WTC11 (cell line): ENCODE measurements around the gene ZNF578. TPM values are rescaled to one million over a fixed set of nuclear protein-coding genes. Genes with fewer than 3 reads are reported as not detected.

Experiments used
- ATAC-seq: fragments of 200-7000 bp; cut with Tn5 transposase; 2 replicates; pipeline ENCODE4 v1.10.0; 2021; ENCODE audit warnings: mild to moderate bottlenecking, moderate library complexity
- Bru-seq: library from RNA; stranded (reverse); fragments of 400-500 nt; gene quantifications from one replicate; lab custom pipeline; 2021; lab: Mats Ljungman, UMichigan
- CTCF ChIA-PET: fragments of 300-600 bp; sonication (Branson Sonifier 250); formaldehyde crosslinking; loops from one replicate; lab custom pipeline; 2021; ENCODE audit warnings: antibody characterized with exemption; lab: Charles Lee
- POLR2A ChIA-PET: fragments of 350-600 bp; sonication (Branson Sonifier 250); formaldehyde crosslinking; loops from one replicate; lab custom pipeline; 2021; ENCODE audit warnings: antibody characterized with exemption; lab: Charles Lee
- DNase-seq: peaks from one replicate; pipeline ENCODE4 v3.0.0; 2021; ENCODE audit warnings: low spot score
- H3K27ac Mint-ChIP-seq: 2 replicates; pipeline ENCODE4 v1.8.0; 2021; ENCODE audit warnings: mixed read lengths
- H3K27me3 Mint-ChIP-seq: 2 replicates; pipeline ENCODE4 v1.8.0; 2021; ENCODE audit warnings: low read depth, mild to moderate bottlenecking, moderate library complexity, mixed read lengths
- H3K36me3 Mint-ChIP-seq: 2 replicates; pipeline ENCODE4 v1.8.0; 2021; ENCODE audit warnings: mixed read lengths
- H3K4me1 Mint-ChIP-seq: 2 replicates; pipeline ENCODE4 v1.8.0; 2022; ENCODE audit warnings: mixed read lengths
- H3K4me3 Mint-ChIP-seq: 2 replicates; pipeline ENCODE4 v1.8.0; 2021; ENCODE audit warnings: mild to moderate bottlenecking, moderate library complexity, mixed read lengths
- H3K9me3 Mint-ChIP-seq: 2 replicates; pipeline ENCODE4 v1.8.0; 2021; ENCODE audit warnings: mixed read lengths
- long read RNA-seq, 3 experiments: library from RNA in 1 of 3; library from capped mRNA in 1 of 3; library from polyadenylated mRNA in 1 of 3; unstranded in 2 of 3; stranded (forward) in 1 of 3; transcript quantifications; one replicate each; pipeline ENCODE4 v2.0.0, GENCODE V29; 2021
- total RNA-seq: library from RNA; stranded (reverse); gene quantifications from 3 replicates; pipeline ENCODE4 v1.2.3, GENCODE V29; 2021
- TF ChIP-seq, protein P1 (sequence below): sonication (generic); formaldehyde crosslinking; IDR thresholded peaks from 2 replicates; pipeline ENCODE4 v1.8.0; 2022; ENCODE audit warnings: mild to moderate bottlenecking, missing genetic modification reagents
- TF ChIP-seq, protein P2 (sequence below): sonication (generic); formaldehyde crosslinking; IDR thresholded peaks from 2 replicates; pipeline ENCODE4 v1.8.0; 2022; ENCODE audit warnings: missing genetic modification reagents
- TF ChIP-seq, protein P3 (sequence below): sonication (generic); formaldehyde crosslinking; IDR thresholded peaks from 2 replicates; pipeline ENCODE4 v1.8.0; 2022; ENCODE audit warnings: mild to moderate bottlenecking, missing genetic modification reagents
- TF ChIP-seq, protein P4 (sequence below): sonication (generic); formaldehyde crosslinking; IDR thresholded peaks from 2 replicates; pipeline ENCODE4 v1.8.0; 2023; ENCODE audit warnings: missing genetic modification reagents, mild to moderate bottlenecking, borderline replicate concordance
- TF ChIP-seq, protein P5 (sequence below): sonication (generic); formaldehyde crosslinking; IDR thresholded peaks from 2 replicates; pipeline ENCODE4 v1.8.0; 2022; ENCODE audit warnings: mild to moderate bottlenecking, missing genetic modification reagents
- TF ChIP-seq, protein P6 (sequence below): sonication (generic); formaldehyde crosslinking; IDR thresholded peaks from 2 replicates; pipeline ENCODE4 v1.8.1; 2023; ENCODE audit warnings: mild to moderate bottlenecking, missing genetic modification reagents, borderline replicate concordance

Gene ZNF578
- total RNA-seq: 21.1 to 26.6 TPM (median 21.9 TPM) in 3 replicates
- percentile 60 among the genes with signal in this experiment for Bru-seq, nascent RNA
- long read RNA-seq, experiment 1, transcript ZNF578-205 (4 exons, 814 nt): major isoform, 6 of 21 reads
- long read RNA-seq, experiment 1, partial matches to known transcripts: 8 of 21 reads
- long read RNA-seq, experiment 1, other reads (novel, unspliced or antisense): 5 of 21 reads
- long read RNA-seq, experiment 2, partial matches to known transcripts: 0 of 6 reads
- long read RNA-seq, experiment 2, other reads (novel, unspliced or antisense): 6 of 6 reads
- long read RNA-seq, experiment 3, partial matches to known transcripts: 0 of 4 reads
- long read RNA-seq, experiment 3, other reads (novel, unspliced or antisense): 3 of 4 reads

DNA sequence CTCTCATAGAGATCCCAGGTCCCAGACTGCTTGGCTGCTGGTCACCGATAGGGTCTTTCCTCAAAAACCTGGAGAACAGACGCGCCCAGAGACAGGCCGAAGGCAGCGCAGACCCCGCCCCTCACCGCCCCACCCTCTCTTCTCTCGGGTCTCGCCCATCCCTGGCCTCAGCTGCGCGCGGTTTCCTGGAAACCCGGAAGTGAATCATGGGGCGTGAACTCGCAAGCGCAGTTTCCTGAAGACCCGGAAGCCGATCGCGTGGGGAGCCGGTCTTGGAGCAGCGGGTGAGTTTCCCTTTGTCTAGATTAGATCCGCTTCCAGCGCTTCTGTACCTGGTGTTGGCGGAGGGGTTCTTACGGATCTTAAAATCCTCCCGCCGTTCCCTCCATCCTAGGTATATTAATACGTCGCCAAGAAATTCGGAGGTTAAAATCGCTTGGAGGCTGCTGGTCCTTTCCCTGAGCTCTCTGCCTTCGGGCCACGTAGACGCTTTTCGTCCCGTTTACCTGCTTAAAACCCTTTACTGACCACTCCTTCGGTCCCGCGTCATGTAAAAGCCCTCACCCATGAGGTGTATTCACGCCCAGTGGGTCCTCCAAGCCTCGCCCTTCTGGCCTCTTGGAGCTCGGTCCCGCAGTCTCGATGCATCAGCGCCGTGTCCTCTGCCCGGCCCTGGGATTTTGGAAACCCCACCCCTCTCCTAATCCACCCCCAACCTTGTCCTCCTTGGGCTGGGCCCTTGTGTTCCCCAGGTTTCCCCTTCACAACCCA is at the start of gene ZNF578:
ZNF578 (plus strand) TSS at position 230 of the 771 bp plus-strand sequence. CDS start 48,293 bp downstream, outside the sequence.
- TF ChIP-seq, protein P1, sequence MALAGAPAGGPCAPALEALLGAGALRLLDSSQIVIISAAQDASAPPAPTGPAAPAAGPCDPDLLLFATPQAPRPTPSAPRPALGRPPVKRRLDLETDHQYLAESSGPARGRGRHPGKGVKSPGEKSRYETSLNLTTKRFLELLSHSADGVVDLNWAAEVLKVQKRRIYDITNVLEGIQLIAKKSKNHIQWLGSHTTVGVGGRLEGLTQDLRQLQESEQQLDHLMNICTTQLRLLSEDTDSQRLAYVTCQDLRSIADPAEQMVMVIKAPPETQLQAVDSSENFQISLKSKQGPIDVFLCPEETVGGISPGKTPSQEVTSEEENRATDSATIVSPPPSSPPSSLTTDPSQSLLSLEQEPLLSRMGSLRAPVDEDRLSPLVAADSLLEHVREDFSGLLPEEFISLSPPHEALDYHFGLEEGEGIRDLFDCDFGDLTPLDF (CRISPR knock-in tag): no peak
- TF ChIP-seq, protein P2, sequence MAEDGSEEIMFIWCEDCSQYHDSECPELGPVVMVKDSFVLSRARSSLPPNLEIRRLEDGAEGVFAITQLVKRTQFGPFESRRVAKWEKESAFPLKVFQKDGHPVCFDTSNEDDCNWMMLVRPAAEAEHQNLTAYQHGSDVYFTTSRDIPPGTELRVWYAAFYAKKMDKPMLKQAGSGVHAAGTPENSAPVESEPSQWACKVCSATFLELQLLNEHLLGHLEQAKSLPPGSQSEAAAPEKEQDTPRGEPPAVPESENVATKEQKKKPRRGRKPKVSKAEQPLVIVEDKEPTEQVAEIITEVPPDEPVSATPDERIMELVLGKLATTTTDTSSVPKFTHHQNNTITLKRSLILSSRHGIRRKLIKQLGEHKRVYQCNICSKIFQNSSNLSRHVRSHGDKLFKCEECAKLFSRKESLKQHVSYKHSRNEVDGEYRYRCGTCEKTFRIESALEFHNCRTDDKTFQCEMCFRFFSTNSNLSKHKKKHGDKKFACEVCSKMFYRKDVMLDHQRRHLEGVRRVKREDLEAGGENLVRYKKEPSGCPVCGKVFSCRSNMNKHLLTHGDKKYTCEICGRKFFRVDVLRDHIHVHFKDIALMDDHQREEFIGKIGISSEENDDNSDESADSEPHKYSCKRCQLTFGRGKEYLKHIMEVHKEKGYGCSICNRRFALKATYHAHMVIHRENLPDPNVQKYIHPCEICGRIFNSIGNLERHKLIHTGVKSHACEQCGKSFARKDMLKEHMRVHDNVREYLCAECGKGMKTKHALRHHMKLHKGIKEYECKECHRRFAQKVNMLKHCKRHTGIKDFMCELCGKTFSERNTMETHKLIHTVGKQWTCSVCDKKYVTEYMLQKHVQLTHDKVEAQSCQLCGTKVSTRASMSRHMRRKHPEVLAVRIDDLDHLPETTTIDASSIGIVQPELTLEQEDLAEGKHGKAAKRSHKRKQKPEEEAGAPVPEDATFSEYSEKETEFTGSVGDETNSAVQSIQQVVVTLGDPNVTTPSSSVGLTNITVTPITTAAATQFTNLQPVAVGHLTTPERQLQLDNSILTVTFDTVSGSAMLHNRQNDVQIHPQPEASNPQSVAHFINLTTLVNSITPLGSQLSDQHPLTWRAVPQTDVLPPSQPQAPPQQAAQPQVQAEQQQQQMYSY: peak; percentile 58
- DNase-seq (peak; percentile 74), ATAC-seq (peak; percentile 98)
- Mint-ChIP-seq H3K9me3 (peaks cover 82% of the 10 kb centered on the region), H3K36me3 (peaks cover 51% of the 10 kb centered on the region), H3K4me1 (no peaks in the 10 kb centered on the region), H3K4me3 (peak within 1 kb of the TSS; percentile 76), H3K27me3 (peaks cover 17% of the 10 kb centered on the region), H3K27ac (no peak within 1 kb of the TSS)
- CTCF ChIA-PET: interaction anchor here (0.5 to 1.5 kb wide), 4 partner anchors 38 to 110 kb away, joined by 3 to 4 read pairs (median 4); no protein-coding TSS in a partner anchor
- POLR2A ChIA-PET: interaction anchor here (1.1 kb wide), 1 partner anchor 63 kb away, joined by 3 read pairs; no protein-coding TSS in a partner anchor

DNA sequence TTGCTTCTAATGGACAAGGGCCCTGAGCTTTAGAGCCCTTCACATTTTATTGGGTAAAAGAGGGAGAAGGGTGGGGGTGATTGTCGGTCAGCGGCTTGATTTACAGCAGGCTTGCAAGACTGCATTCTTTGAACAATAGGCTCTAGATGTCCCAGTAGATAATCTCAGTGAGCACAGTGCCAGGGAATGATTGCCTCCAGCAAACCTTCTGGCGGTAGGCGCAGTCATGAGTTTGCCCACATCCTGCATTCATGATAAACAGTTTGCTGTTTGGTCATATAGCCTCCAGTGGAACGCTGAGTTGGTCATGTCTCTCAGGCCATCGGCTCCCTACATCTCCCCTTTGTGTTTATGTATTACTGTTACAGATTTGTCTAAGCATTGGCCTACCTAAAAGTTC is 43.1 kb upstream of the ZNF578 start:
- no peak overlapping the region for H3K4me3 Mint-ChIP-seq
- H3K27me3 Mint-ChIP-seq: peaks cover 9% of the 10 kb centered on the region
- DNase-seq (no peak), ATAC-seq (no peak)
- CTCF ChIA-PET: no interaction called here
- TF ChIP-seq, protein P3, sequence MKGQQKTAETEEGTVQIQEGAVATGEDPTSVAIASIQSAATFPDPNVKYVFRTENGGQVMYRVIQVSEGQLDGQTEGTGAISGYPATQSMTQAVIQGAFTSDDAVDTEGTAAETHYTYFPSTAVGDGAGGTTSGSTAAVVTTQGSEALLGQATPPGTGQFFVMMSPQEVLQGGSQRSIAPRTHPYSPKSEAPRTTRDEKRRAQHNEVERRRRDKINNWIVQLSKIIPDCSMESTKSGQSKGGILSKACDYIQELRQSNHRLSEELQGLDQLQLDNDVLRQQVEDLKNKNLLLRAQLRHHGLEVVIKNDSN (CRISPR knock-in tag): no peak
- TF ChIP-seq, protein P4, sequence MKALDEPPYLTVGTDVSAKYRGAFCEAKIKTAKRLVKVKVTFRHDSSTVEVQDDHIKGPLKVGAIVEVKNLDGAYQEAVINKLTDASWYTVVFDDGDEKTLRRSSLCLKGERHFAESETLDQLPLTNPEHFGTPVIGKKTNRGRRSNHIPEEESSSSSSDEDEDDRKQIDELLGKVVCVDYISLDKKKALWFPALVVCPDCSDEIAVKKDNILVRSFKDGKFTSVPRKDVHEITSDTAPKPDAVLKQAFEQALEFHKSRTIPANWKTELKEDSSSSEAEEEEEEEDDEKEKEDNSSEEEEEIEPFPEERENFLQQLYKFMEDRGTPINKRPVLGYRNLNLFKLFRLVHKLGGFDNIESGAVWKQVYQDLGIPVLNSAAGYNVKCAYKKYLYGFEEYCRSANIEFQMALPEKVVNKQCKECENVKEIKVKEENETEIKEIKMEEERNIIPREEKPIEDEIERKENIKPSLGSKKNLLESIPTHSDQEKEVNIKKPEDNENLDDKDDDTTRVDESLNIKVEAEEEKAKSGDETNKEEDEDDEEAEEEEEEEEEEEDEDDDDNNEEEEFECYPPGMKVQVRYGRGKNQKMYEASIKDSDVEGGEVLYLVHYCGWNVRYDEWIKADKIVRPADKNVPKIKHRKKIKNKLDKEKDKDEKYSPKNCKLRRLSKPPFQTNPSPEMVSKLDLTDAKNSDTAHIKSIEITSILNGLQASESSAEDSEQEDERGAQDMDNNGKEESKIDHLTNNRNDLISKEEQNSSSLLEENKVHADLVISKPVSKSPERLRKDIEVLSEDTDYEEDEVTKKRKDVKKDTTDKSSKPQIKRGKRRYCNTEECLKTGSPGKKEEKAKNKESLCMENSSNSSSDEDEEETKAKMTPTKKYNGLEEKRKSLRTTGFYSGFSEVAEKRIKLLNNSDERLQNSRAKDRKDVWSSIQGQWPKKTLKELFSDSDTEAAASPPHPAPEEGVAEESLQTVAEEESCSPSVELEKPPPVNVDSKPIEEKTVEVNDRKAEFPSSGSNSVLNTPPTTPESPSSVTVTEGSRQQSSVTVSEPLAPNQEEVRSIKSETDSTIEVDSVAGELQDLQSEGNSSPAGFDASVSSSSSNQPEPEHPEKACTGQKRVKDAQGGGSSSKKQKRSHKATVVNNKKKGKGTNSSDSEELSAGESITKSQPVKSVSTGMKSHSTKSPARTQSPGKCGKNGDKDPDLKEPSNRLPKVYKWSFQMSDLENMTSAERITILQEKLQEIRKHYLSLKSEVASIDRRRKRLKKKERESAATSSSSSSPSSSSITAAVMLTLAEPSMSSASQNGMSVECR (CRISPR knock-in tag): no peak
- TF ChIP-seq, protein P5, sequence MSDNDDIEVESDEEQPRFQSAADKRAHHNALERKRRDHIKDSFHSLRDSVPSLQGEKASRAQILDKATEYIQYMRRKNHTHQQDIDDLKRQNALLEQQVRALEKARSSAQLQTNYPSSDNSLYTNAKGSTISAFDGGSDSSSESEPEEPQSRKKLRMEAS (CRISPR knock-in tag): no peak
- TF ChIP-seq, protein P6, sequence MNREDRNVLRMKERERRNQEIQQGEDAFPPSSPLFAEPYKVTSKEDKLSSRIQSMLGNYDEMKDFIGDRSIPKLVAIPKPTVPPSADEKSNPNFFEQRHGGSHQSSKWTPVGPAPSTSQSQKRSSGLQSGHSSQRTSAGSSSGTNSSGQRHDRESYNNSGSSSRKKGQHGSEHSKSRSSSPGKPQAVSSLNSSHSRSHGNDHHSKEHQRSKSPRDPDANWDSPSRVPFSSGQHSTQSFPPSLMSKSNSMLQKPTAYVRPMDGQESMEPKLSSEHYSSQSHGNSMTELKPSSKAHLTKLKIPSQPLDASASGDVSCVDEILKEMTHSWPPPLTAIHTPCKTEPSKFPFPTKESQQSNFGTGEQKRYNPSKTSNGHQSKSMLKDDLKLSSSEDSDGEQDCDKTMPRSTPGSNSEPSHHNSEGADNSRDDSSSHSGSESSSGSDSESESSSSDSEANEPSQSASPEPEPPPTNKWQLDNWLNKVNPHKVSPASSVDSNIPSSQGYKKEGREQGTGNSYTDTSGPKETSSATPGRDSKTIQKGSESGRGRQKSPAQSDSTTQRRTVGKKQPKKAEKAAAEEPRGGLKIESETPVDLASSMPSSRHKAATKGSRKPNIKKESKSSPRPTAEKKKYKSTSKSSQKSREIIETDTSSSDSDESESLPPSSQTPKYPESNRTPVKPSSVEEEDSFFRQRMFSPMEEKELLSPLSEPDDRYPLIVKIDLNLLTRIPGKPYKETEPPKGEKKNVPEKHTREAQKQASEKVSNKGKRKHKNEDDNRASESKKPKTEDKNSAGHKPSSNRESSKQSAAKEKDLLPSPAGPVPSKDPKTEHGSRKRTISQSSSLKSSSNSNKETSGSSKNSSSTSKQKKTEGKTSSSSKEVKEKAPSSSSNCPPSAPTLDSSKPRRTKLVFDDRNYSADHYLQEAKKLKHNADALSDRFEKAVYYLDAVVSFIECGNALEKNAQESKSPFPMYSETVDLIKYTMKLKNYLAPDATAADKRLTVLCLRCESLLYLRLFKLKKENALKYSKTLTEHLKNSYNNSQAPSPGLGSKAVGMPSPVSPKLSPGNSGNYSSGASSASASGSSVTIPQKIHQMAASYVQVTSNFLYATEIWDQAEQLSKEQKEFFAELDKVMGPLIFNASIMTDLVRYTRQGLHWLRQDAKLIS (CRISPR knock-in tag): no peak
- no peak overlapping the region for H3K27ac Mint-ChIP-seq
- H3K36me3 Mint-ChIP-seq: peaks cover 92% of the 10 kb centered on the region
- no peaks in the 10 kb centered on the region for H3K4me1 Mint-ChIP-seq
- peaks cover 64% of the 10 kb centered on the region for H3K9me3 Mint-ChIP-seq
- POLR2A ChIA-PET: no interaction called here
